Motor neuron (in vitro differentiated cells): Measurements from ENCODE around the gene BACE2. TPM values are rescaled to one million over a fixed set of nuclear protein-coding genes. Genes with fewer than 3 reads are reported as not detected.
A peak's percentile ranks its signal among the peaks of the same experiment; 100 is the strongest.
"Not testable (repeated sequence)": the region's sequence is repeated elsewhere in the genome, so short reads cannot be mapped to it uniquely, and the experiment has no call there.

Experiments
- ATAC-seq, 8 experiments: fragments of 200-7000 bp; cut with Tn5 transposase; replicated peaks in 6 of 8; 2 replicates each; pipeline ENCODE4 v1.8.0; 2021; ENCODE audit warnings: mild to moderate bottlenecking in 8 of 8, moderate library complexity in 8 of 8
- H3K27ac ChIP-seq, 2 donors: fragments of 250-450 bp; sonication (Bioruptor Pico); 2 replicates each; pipeline ENCODE4 v1.9.0; 2021; ENCODE audit warnings: antibody characterized with exemption in 2 of 2, mild to moderate bottlenecking in 2 of 2, moderate library complexity in 1 of 2
- H3K4me1 ChIP-seq, 2 donors: fragments of 250-450 bp; sonication (Bioruptor Pico); replicated peaks in 1 of 2; 2 replicates each; pipeline ENCODE4 v1.6.1; 2021; ENCODE audit warnings: antibody characterized with exemption in 2 of 2, mild to moderate bottlenecking in 2 of 2, moderate library complexity in 1 of 2
- H3K4me3 ChIP-seq, 5 donors: fragments of 250-450 bp; sonication (Bioruptor Pico); 2 replicates each; pipeline ENCODE4 v1.9.0; 2021; ENCODE audit warnings: antibody characterized with exemption in 5 of 5, mild to moderate bottlenecking in 5 of 5, moderate library complexity in 4 of 5
- WGBS, 10 experiments: fragments of 450-650 bp; shearing (Covaris generic); methylation state at CpG; one replicate each; pipeline ENCODE4 v1.0.0; 2022; 5-methylcytosine and 5-hydroxymethylcytosine counted together
- in situ Hi-C, 9 experiments: fragments of 400-800 bp; cut with MboI; loops; one replicate each; pipeline ENCODE4 v1.15.0; 2021; ENCODE audit warnings: low sequenced_read_pairs in 9 of 9, low pct_unique_long_range_greater_than_20kb in 2 of 9; ENCODE audit not compliant: unreplicated experiment in 9 of 9
- total RNA-seq, 8 experiments: library from RNA; unstranded; fragments of 300-600 nt; gene quantifications; 2 replicates each; pipeline versions ENCODE4 v1.2.3 to v1.2.4, GENCODE V29; 2022

Gene BACE2
- total RNA-seq, 8 experiments from 2014 or later = 1.4 to 48.4 (median 4.3) TPM

DNA sequence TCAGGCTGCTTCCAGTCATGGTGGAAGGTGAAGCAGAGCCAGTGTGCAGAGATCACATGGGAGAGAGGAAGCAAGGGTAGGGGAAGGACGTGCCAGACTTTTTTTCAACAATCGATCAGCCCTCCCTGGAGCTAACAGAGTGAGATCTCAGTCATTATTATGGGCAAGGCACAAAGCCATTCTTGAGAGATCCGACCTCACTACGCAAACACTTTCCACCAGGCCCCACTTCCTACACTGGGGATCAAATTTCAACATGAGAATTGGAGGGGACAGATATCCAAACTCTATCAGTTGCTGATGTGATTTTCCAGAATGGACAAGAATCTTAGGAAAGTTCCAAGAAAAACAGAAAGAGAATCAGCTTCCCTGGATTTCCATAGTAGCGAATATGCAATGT lies 60.5 kb downstream of the BACE2 start:
- no peak overlapping the region for H3K27ac ChIP-seq
- WGBS, 10 experiments = 67 to 100% (median 82%) methylated on average over 1 to 4 of the region's 5 CpGs; no CpG with 5 or more reads in 2 of the 10 experiments
- no peak overlapping the region for H3K4me3 ChIP-seq
- ATAC-seq = peak in 1 of 8 experiments; percentile 71
- in situ Hi-C loops = no loop called here
- peaks cover 0 to 7% of the 10 kb centered on the region in 2 donors for H3K4me1 ChIP-seq

DNA sequence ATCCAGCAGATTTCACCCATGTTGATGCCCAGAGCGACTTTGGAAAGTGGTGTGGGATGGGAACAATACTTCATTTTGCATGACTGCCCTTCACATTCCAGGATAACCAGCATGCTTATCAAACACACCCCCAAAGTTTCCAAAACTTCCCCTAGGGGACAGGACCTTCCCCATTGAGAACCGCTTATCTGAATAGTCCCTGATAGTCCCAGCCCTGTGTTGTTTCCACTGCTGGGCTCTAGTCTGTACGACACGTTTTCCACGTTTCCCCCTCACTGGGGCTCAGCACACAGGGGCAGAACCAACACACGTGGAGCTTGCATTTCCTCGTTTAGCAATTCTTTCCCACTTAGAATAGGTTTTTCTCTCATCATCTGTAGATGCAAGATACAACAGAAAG lies 61.0 kb downstream of the BACE2 start:
- no peak for ATAC-seq
- WGBS, 10 experiments = 64 to 100% (median 85%) methylated on average over 1 to 7 of the region's 7 CpGs; no CpG with 5 or more reads in 2 of the 10 experiments
- in situ Hi-C loops = no loop called here
- Histone ChIP-seq H3K4me3 (no peak overlapping the region), H3K27ac (no peak overlapping the region), H3K4me1 (peaks cover 0 to 7% of the 10 kb centered on the region in 2 donors)

GRCh38 chr21:41229509-41230248 lies 61.7 kb downstream of the BACE2 start:
- in situ Hi-C loops = no loop called here
- WGBS, 10 experiments = 82 to 100% (median 96%) methylated on average over 2 to 10 of the region's 10 CpGs
- no peak for ATAC-seq
- peaks cover 0 to 7% of the 10 kb centered on the region in 2 donors for H3K4me1 ChIP-seq
- H3K27ac ChIP-seq = no peak overlapping the region
- H3K4me3 ChIP-seq = no peak overlapping the region

GRCh38 chr21:41230497-41230896 lies 62.5 kb downstream of the BACE2 start:
- in situ Hi-C loops = no loop called here
- H3K27ac ChIP-seq = no peak overlapping the region
- no peak for ATAC-seq
- no peak overlapping the region for H3K4me3 ChIP-seq
- 56 to 93% (median 80%) methylated on average over 3 to 4 of the region's 4 CpGs; no CpG with 5 or more reads in 1 of the 10 experiments for WGBS, 10 experiments
- H3K4me1 ChIP-seq = peaks cover 0 to 7% of the 10 kb centered on the region in 2 donors

DNA sequence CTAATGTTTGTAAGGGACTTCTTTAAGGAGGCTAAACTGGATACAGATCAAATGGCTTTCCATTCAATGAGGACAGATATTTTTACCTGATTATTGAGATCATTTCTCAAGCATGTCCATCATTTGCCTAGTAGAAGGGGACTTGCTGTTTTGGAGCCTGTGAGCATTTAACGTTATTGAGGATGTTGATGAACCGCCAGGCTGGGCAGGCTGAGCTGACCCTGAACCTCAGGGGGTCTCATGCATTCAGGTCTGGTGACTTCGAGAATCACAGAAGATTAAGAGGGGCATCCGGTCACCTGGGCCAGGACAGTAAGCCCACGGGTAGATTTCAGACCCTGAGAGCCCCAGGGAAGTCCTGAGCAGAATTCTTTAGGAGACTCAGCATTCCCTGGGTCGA lies 63.1 kb downstream of the BACE2 start:
- no peak overlapping the region for H3K4me3 ChIP-seq
- no peak for ATAC-seq
- in situ Hi-C loops = no loop called here
- peaks cover 0 to 7% of the 10 kb centered on the region in 2 donors for H3K4me1 ChIP-seq
- 54 to 100% (median 88%) methylated on average over 1 to 6 of the region's 6 CpGs; no CpG with 5 or more reads in 2 of the 10 experiments for WGBS, 10 experiments
- H3K27ac ChIP-seq = no peak overlapping the region

DNA sequence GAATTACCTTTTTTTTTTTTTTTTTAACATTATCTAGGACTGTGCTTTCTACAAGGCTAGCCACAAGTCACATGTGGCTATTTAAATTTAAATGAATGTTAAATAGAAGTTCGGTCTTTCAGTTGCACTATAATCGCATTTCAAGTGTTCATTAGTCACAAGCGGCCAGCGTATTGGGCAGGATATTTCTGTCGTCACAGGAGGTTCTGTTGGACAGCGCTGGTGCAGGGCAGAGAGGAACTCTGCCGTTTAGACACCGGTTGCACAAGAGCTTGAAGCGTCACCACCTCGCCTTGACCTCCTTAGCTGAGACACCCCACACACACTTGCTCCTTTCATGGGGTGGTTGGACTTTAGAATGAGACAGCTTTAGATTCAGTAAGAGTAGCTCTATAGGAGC lies 64.1 kb downstream of the BACE2 start:
- in situ Hi-C loops = no loop called here
- 62 to 94% (median 77%) methylated on average over 1 to 10 of the region's 10 CpGs for WGBS, 10 experiments
- no peak overlapping the region for H3K27ac ChIP-seq
- H3K4me3 ChIP-seq = no peak overlapping the region
- ATAC-seq = peak in 3 of 8 experiments; percentile 58 to 70 (median 60)
- H3K4me1 ChIP-seq = peaks cover 0 to 7% of the 10 kb centered on the region in 2 donors

- in situ Hi-C loops = no loop called here
- Histone ChIP-seq H3K4me3 (no peak overlapping the region), H3K4me1 (peaks cover 0 to 7% of the 10 kb centered on the region in 2 donors), H3K27ac (no peak overlapping the region)
- no peak for ATAC-seq
- 79 to 100% (median 90%) methylated on average over 1 to 5 of the region's 6 CpGs; no CpG with 5 or more reads in 3 of the 10 experiments for WGBS, 10 experiments
Measured at GRCh38 chr21:41233916-41234315, 66.0 kb downstream of the BACE2 start.

DNA sequence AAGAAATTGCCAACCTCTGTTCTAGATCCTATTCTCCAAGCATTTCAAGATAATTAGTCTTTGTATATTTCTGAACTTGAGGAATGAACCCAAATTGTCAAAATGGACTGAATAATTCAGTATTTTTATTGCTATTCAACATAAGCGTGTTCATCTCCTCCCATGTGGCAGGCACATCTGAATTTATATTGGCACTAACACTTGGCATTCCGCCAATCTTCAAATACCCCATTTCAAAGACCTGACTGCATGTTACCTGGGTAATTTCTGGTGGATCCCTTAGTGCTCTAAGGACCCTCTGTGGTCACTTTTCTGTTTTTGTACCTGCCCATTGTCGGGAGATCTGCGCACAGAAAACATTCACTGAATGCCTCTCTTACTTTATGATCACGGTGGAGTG lies 66.6 kb downstream of the BACE2 start:
- 70 to 100% (median 89%) methylated on average over 1 to 5 of the region's 5 CpGs; no CpG with 5 or more reads in 4 of the 10 experiments for whole genome bisulfite sequencing, 10 experiments
- in situ Hi-C loops = no loop called here
- no peak overlapping the region for H3K27ac ChIP-seq
- H3K4me1 ChIP-seq = peaks cover 0 to 7% of the 10 kb centered on the region in 2 donors
- H3K4me3 ChIP-seq = no peak overlapping the region
- no peak for ATAC-seq

GRCh38 chr21:41235201-41235600 lies 67.2 kb downstream of the BACE2 start:
- Histone ChIP-seq H3K4me1 (peaks cover 0 to 7% of the 10 kb centered on the region in 2 donors), H3K4me3 (no peak overlapping the region), H3K27ac (no peak overlapping the region)
- ATAC-seq = peak in 1 of 8 experiments; percentile 44
- 18 to 100% (median 89%) methylated on average over 1 to 3 of the region's 3 CpGs; no CpG with 5 or more reads in 1 of the 10 experiments for WGBS, 10 experiments
- in situ Hi-C loops = no loop called here

GRCh38 chr21:41236352-41236973 lies 68.5 kb downstream of the BACE2 start:
- no peak for ATAC-seq
- in situ Hi-C loops = no loop called here
- no peak overlapping the region for H3K4me3 ChIP-seq
- H3K4me1 ChIP-seq = peaks cover 0 to 5% of the 10 kb centered on the region in 2 donors
- 81 to 100% (median 93%) methylated on average over 1 to 13 of the region's 16 CpGs; no CpG with 5 or more reads in 2 of the 10 experiments for WGBS, 10 experiments
- H3K27ac ChIP-seq = no peak overlapping the region

- H3K27ac ChIP-seq, H3K4me1 ChIP-seq, ATAC-seq, H3K4me3 ChIP-seq, in situ Hi-C loops: not testable (repeated sequence)
- WGBS, 10 experiments = 60 to 97% (median 94%) methylated on average over 1 to 6 of the region's 10 CpGs; no CpG with 5 or more reads in 3 of the 10 experiments
Measured at GRCh38 chr21:41238081-41238796, 70.3 kb downstream of the BACE2 start.

DNA sequence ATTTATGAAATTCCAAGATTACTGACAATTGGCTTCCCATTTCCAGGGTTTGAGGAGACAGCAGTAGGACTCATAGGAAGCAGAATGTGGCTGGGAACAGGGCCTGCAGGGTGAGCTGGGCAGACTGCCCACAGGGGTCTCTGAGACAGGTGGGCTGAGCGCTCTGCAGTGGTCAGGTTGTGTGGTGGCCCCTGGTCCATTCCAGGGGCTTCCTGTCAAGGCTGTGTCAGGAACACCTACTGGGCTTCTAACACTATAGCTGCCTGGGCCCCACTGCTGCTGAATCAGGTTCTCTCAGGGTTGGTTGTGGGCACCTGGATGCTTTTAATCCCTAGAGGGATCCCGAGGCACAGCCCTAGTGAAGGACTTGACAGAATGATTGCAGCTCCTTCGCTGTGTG lies 72.1 kb downstream of the BACE2 start:
- ATAC-seq = no peak
- in situ Hi-C loops = no loop called here
- H3K4me1 ChIP-seq = no peaks in the 10 kb centered on the region
- H3K27ac ChIP-seq = no peak overlapping the region
- H3K4me3 ChIP-seq = no peak overlapping the region
- 50 to 100% (median 92%) methylated on average over 1 to 2 of the region's 3 CpGs; no CpG with 5 or more reads in 5 of the 10 experiments for WGBS, 10 experiments

DNA sequence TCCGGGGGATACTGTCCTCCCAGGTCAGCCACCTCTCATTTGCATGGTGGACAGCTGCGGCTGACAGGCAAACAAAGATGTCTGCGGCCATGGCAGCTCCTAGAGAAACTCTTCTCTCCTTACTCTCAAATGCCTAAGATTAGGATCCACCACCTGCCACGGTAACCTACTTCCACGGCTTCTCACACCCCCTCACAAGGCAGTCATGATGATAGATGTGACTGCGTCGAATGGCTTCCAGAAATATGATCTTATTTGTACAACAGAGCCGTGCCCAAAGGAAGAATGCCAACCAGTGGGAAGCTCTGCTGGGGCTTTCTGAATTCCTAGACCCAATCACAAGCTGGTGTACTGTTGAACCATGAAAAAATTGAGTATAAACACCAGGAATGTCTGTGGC lies 73.4 kb downstream of the BACE2 start:
- H3K4me1 ChIP-seq = no peaks in the 10 kb centered on the region
- ATAC-seq = peak in 1 of 8 experiments; percentile 20
- WGBS, 10 experiments = 20 to 100% (median 84%) methylated on average over 1 to 6 of the region's 8 CpGs; no CpG with 5 or more reads in 4 of the 10 experiments
- H3K4me3 ChIP-seq = no peak overlapping the region
- in situ Hi-C loops = no loop called here
- H3K27ac ChIP-seq = no peak overlapping the region
